ENCODE results near the gene RLN2.

RLN2 gene

GRCh38 chr9:5292141-5292540 lies 12.4 kb downstream of the RLN2 start:
- no peak overlapping the region for H3K4me3 ChIP-seq (ENCODE audit: low read depth, low read length)
- no peak for TF ChIP-seq CTCF (conservative IDR thresholded peaks at IDR 0.05; ENCODE audit: low read depth, low read length)
- no peak for DNase-seq (ENCODE audit: low read depth)

GRCh38 chr9:5288591-5288990 lies 15.9 kb downstream of the RLN2 start:
- TF ChIP-seq CTCF (conservative IDR thresholded peaks at IDR 0.05; ENCODE audit: low read depth, low read length): no peak
- no peak overlapping the region for H3K4me3 ChIP-seq (ENCODE audit: low read depth, low read length)
- peak; percentile 47 for DNase-seq (ENCODE audit: low read depth)

GRCh38 chr9:5286262-5286661 lies 18.3 kb downstream of the RLN2 start:
- no peak overlapping the region for H3K4me3 ChIP-seq (ENCODE audit: low read depth, low read length)
- no peak for DNase-seq (ENCODE audit: low read depth)
- no peak for TF ChIP-seq CTCF (conservative IDR thresholded peaks at IDR 0.05; ENCODE audit: low read depth, low read length)

GRCh38 chr9:5278486-5278885 lies 26.0 kb downstream of the RLN2 start:
- H3K4me3 ChIP-seq (ENCODE audit: low read depth, low read length): no peak overlapping the region
- no peak for TF ChIP-seq CTCF (conservative IDR thresholded peaks at IDR 0.05; ENCODE audit: low read depth, low read length)
- no peak for DNase-seq (ENCODE audit: low read depth)

- no peak for DNase-seq (ENCODE audit: low read depth)
- no peak overlapping the region for H3K4me3 ChIP-seq (ENCODE audit: low read depth, low read length)
- no peak for TF ChIP-seq CTCF (conservative IDR thresholded peaks at IDR 0.05; ENCODE audit: low read depth, low read length)
Measured at GRCh38 chr9:5274770-5275169, 29.7 kb downstream of the RLN2 start.

GRCh38 chr9:5269249-5269715 lies 35.2 kb downstream of the RLN2 start:
- DNase-seq (ENCODE audit: low read depth): peak; percentile 80
- no peak for TF ChIP-seq CTCF (conservative IDR thresholded peaks at IDR 0.05; ENCODE audit: low read depth, low read length)
- no peak overlapping the region for H3K4me3 ChIP-seq (ENCODE audit: low read depth, low read length)

GRCh38 chr9:5265939-5266338 lies 38.6 kb downstream of the RLN2 start:
- DNase-seq (ENCODE audit: low read depth): no peak
- TF ChIP-seq CTCF (conservative IDR thresholded peaks at IDR 0.05; ENCODE audit: low read depth, low read length): no peak
- H3K4me3 ChIP-seq (ENCODE audit: low read depth, low read length): no peak overlapping the region
